Posterior cingulate gyrus (tissue), 11 donors: Measurements from ENCODE around the gene CHRNB2.

Experiments
- DNase-seq, 10 donors: peaks; one replicate each; pipeline versions ENCODE4 v3.0.0 to v3.0.0-alpha.2; 2020 to 2021; ENCODE audit warnings: mixed read lengths in 3 of 10
- intact Hi-C: fragments of 100-400 bp; cut with DNase I; formaldehyde crosslinking; loops from one replicate; pipeline ENCODE4 v1.15.1; 2023

CHRNB2 gene

DNA sequence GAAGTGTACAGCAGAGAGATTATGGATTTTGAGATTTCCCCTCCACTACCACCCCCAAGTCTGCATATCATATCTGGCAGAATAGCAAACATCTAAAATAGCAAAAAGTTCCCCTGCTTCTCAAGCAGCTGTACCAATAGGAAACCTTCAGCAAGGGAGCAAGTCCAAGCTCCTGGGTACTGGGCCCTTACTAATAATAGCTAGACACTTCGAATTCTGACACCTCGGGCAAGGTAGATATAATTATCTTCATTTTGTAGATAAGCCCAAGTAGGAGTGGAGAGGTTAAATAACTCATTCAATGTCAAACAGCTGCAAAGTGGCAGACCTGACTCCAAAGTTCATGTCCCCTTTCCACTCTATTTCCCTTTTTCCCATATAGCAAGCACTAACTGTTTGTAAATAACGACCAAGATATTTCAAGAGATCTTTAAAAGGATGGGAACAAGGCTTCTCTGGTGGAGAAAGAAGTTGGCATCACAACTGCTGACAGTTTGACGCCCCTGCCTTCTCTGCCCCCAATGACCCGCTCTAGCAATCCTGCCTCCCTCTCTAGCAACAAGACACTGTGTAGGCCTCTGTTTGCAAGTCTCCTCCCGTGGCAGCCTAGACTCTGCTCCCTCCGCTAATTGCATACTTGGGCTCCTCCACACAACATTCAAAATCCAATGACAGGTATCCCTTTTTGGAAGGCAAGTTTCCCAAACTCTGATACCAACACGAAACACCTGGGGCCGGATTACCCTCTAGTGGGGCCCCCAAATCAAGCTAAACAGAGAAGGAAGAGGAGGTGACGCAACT, 59.1 kb downstream of the CHRNB2 start:
- DNase-seq, result no peak

DNA sequence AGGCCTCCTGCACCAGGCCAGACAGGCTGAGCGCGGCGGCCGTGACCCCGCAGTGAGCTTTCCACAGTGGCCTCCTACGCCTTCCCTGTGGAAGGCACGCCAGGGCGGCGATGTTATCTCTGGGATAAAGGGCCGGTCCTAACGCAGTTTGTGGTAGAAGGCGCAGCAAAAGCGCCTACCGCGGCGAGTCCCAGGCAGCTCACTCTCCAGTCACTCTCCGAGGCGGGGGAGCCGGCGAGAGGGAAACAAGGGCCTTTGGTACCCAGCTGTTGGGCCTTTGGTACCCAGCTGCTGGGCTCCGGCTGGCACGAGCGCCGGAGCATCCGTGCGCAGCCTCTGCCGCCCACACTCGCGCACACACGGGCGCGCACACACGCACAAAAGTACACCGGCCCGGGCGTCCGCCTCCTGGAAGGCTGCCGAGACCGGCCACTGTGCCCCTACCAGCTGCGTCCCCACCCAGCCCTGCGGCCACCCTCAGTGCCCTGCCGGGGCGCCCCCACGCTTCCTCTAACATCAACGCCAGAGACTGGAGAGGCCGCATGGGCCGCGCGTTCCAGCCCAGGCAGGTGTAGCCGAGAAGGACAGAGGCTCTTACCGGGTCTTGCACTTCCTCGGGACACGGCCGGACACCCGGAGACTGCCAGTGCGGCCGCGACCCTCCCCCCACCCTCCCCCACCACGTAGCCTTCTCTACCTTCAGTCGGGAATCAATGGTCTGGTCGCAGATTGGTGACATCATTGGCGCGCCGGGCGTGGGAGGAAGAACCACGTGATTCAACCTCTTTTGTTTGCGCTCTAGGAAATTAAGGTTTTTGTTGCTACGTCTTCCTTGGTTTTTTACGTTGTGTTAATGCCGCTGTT, 59.9 kb downstream of the CHRNB2 start:
- intact Hi-C loops, result loop anchor here (2.0 kb wide), 1 partner anchor 69 kb away; the partner anchor contains the start of gene UBE2Q1
- DNase-seq, result peak; percentile 79 to 97 (median 90)

More for the DNA sequence above, 59.1 kb downstream of the CHRNB2 start:
- intact Hi-C loops, result loop anchor here (2.0 kb wide), 1 partner anchor 68 kb away; the partner anchor contains the start of gene UBE2Q1

DNA sequence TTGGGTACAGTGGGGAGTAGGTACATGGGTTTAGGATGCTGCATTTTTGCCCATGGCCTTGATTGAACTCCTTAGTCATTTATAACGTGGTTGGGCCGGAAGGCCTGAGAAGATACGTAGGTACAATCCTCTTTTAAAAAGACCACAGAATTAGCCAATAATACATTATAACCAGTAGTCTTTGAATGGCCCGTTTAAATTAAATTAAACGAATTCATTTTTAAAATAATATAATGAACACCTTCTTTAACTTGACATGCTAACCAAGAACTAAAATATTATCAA, 60.5 kb downstream of the CHRNB2 start:
- intact Hi-C loops, result no loop called here
- no peak for DNase-seq

DNA sequence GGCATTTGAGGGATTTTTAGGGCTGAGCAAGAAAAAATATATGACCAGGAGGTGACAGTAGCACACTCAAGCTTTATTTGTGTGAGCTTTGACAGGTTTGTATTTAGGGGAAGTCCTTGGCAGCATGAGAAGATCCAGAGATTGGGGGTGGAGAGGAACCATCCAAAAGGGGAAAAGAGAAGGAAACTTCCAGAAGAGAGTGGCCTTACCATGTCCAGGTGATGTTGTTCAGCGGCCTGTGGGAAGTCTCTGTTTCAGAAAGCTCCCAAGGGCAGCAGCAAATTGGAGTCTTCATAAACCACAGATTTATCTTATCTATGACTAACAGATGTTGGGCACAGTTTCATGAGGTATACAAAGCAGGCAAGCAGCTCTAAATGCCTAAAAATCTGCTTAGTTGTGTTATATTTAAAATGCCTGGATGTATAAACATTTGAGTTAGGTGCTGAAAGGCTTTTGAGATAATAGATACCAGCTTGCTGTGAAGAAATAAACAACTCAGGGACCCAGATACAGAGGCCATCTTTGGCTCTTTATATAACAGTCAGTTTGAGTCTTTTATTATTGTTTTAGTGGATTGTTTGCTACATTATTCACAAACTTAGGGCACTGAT, 61.6 kb downstream of the CHRNB2 start:
- intact Hi-C loops, result no loop called here
- DNase-seq, result no peak
